ENCODE data around the gene CD52.

CD52 gene

DNA sequence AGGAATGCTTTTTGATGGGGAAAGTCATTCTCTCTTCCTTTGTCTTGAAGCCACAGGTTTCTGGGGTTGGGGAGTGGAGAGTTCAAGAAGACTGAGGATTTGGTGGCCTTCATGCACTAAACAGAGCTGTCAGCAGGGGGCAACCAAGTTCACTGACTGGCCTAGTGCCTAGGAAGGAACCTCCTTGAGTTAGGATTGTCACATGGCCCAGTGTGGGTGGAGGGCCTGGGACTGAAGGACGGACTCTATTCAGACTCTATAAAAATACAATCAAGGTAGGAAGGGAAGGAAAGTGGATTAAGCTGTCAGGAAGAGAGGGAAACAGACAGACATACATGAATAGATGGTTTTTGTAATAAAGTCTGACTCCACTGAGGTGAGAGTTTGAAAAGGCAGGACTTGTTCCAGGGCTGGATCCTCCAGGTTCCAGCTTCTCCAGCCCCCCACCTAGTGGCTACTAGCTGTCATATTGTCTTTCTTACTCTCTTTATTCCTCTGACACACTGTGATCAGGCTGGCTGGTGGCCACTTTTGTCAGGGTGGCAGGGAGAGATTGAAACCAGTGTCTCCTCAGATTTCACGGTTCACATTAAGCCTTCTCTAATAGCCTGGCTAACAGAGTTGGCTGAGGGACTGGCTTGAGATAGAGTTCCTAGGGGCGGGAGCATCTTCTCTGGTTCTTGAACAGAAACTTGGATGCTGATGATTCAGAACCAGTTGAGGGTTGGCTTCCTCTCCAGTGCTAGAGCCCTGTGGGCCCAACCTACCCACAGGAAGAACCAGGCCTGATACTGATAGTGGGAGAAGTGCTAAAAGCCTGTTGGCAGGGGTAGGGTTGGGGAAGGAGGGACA is 42.0 kb upstream of the CD52 start:
- no peak overlapping the region for H2BK120ac ChIP-seq (ENCODE audit: insufficient read depth, low read length, poor library complexity)
- peaks cover 21 to 38% of the 10 kb centered on the region in 2 experiments for H3K36me3 ChIP-seq (ENCODE audit: control insufficient read depth in 1 of 2, insufficient read depth in 2 of 2, low read length in 2 of 2)
- no peak overlapping the region for H3K18ac ChIP-seq (ENCODE audit: low read length)
- H2BK12ac ChIP-seq (ENCODE audit: low read length), result no peak overlapping the region
- H3K79me2 ChIP-seq (ENCODE audit: control insufficient read depth, insufficient read depth, low read length, poor library complexity), result peaks cover 4% of the 10 kb centered on the region
- H3K4me3 ChIP-seq (ENCODE audit: low read depth, low read length), result no peak overlapping the region
- no peak overlapping the region for H4K12ac ChIP-seq (ENCODE audit: low read depth, low read length)
- H3K4me1 ChIP-seq (ENCODE audit: control insufficient read depth in 1 of 2, insufficient read depth in 2 of 2, low read length in 2 of 2), result peaks cover 6 to 19% of the 10 kb centered on the region in 2 experiments
- H3K23ac ChIP-seq (ENCODE audit: low read length), result no peak overlapping the region
- no peak overlapping the region for H3K4ac ChIP-seq (ENCODE audit: low read depth, low read length)
- H3K14ac ChIP-seq (ENCODE audit: low read length), result no peak overlapping the region
- no peak overlapping the region for H3K4me2 ChIP-seq (ENCODE audit: low read length)
- H4K91ac ChIP-seq (ENCODE audit: low read depth, low read length), result peak overlapping the region; percentile 21
- H4K8ac ChIP-seq (ENCODE audit: low read depth, low read length), result no peak overlapping the region
- no peak overlapping the region for H3K9ac ChIP-seq (ENCODE audit: low read length)
- no peak overlapping the region for H2AK5ac ChIP-seq (ENCODE audit: low read length)
- no peaks in the 10 kb centered on the region for H3K9me3 ChIP-seq (ENCODE audit: insufficient read depth, low read depth, low read length)
- H2BK5ac ChIP-seq (ENCODE audit: low read depth, low read length, poor library complexity), result no peak overlapping the region
- H3K79me1 ChIP-seq (ENCODE audit: low read length), result peaks cover 5% of the 10 kb centered on the region
- peak overlapping the region; percentile 4 for H3K27ac ChIP-seq (ENCODE audit: low read depth, low read length)
- H2AFZ ChIP-seq (ENCODE audit: insufficient read depth, low read length, poor library complexity), result no peak overlapping the region
- DNase-seq, result peak; percentile 88 to 93
- WGBS (ENCODE audit: extremely low coverage, insufficient coverage, insufficient read length), result no CpG with 5 or more reads among the region's 3 CpGs
- no peaks in the 10 kb centered on the region for H3K27me3 ChIP-seq (ENCODE audit: insufficient read depth, low read length)

DNA sequence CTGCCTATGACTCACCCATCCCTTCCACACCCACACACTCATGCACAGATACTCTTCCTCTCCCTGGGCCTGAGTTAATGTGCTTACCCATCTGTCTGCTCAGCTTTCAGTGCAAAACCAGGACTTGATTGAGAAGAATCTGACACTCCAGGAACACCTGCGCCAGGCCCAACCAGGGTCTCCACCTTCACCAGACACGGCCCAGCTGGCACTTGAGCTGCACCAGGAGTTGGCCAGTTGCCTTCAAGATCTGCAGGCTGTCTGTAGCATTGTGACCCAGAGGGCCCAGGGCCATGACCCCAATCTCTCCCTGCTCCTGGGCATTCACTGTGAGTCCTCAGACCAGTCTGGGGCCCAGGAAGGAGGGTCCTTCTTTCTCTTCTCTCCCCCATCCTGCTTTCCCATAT is 41.3 kb upstream of the CD52 start:
- H2BK12ac ChIP-seq (ENCODE audit: low read length), result no peak overlapping the region
- peaks cover 13 to 25% of the 10 kb centered on the region in 2 experiments for H3K4me1 ChIP-seq (ENCODE audit: control insufficient read depth in 1 of 2, insufficient read depth in 2 of 2, low read length in 2 of 2)
- WGBS (ENCODE audit: extremely low coverage, insufficient coverage, insufficient read length), result no CpG with 5 or more reads among the region's 2 CpGs

DNA sequence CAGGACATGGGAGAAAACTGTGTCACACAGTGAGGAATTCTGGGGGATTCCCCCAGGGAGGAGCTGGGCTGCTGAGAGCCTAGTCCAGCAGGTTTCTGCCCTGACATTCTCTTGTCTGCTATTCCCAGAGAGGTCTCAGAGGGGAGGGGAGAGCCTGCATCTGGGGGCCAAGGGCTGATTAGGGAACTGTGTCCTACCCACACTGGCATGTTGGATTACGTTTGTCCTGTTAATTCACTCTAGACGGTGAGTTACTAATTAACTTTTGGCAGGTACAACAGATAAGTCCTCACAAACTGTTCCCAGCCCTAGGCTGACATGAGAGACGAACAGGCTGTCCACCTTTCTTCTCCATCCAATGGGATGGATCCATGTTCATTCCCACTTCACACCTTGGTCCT is 40.5 kb upstream of the CD52 start:
- Histone ChIP-seq H3K79me2 (ENCODE audit: control insufficient read depth, insufficient read depth, low read length, poor library complexity) (peaks cover 4% of the 10 kb centered on the region), H3K4me1 (ENCODE audit: control insufficient read depth in 1 of 2, insufficient read depth in 2 of 2, low read length in 2 of 2) (peaks cover 17 to 31% of the 10 kb centered on the region in 2 experiments), H3K4me2 (ENCODE audit: low read length) (no peak overlapping the region), H4K91ac (ENCODE audit: low read depth, low read length) (no peak overlapping the region), H4K8ac (ENCODE audit: low read depth, low read length) (no peak overlapping the region), H3K27ac (ENCODE audit: low read depth, low read length) (no peak overlapping the region), H3K9me3 (ENCODE audit: insufficient read depth, low read depth, low read length) (peaks cover 2% of the 10 kb centered on the region), H3K79me1 (ENCODE audit: low read length) (peaks cover 5% of the 10 kb centered on the region), H2BK120ac (ENCODE audit: insufficient read depth, low read length, poor library complexity) (no peak overlapping the region), H3K23ac (ENCODE audit: low read length) (no peak overlapping the region), H2BK5ac (ENCODE audit: low read depth, low read length, poor library complexity) (no peak overlapping the region), H3K4me3 (ENCODE audit: low read depth, low read length) (no peak overlapping the region), H3K14ac (ENCODE audit: low read length) (no peak overlapping the region), H2BK12ac (ENCODE audit: low read length) (no peak overlapping the region), H3K27me3 (ENCODE audit: insufficient read depth, low read length) (no peaks in the 10 kb centered on the region), H3K36me3 (ENCODE audit: control insufficient read depth in 1 of 2, insufficient read depth in 2 of 2, low read length in 2 of 2) (peaks cover 27 to 39% of the 10 kb centered on the region in 2 experiments), H4K12ac (ENCODE audit: low read depth, low read length) (no peak overlapping the region), H2AK5ac (ENCODE audit: low read length) (no peak overlapping the region), H2AFZ (ENCODE audit: insufficient read depth, low read length, poor library complexity) (no peak overlapping the region), H3K4ac (ENCODE audit: low read depth, low read length) (no peak overlapping the region), H3K9ac (ENCODE audit: low read length) (no peak overlapping the region), H3K18ac (ENCODE audit: low read length) (no peak overlapping the region)
- WGBS (ENCODE audit: extremely low coverage, insufficient coverage, insufficient read length), result no CpG with 5 or more reads among the region's 3 CpGs
- no peak for DNase-seq

More for the DNA sequence above, 41.3 kb upstream of the CD52 start:
- Histone ChIP-seq H3K4me2 (ENCODE audit: low read length) (no peak overlapping the region), H2AFZ (ENCODE audit: insufficient read depth, low read length, poor library complexity) (no peak overlapping the region), H3K14ac (ENCODE audit: low read length) (no peak overlapping the region), H3K36me3 (ENCODE audit: control insufficient read depth in 1 of 2, insufficient read depth in 2 of 2, low read length in 2 of 2) (peaks cover 24 to 42% of the 10 kb centered on the region in 2 experiments), H3K79me1 (ENCODE audit: low read length) (peaks cover 5% of the 10 kb centered on the region), H4K91ac (ENCODE audit: low read depth, low read length) (no peak overlapping the region), H3K27me3 (ENCODE audit: insufficient read depth, low read length) (no peaks in the 10 kb centered on the region), H3K27ac (ENCODE audit: low read depth, low read length) (no peak overlapping the region), H4K8ac (ENCODE audit: low read depth, low read length) (no peak overlapping the region), H3K4me3 (ENCODE audit: low read depth, low read length) (no peak overlapping the region), H3K23ac (ENCODE audit: low read length) (no peak overlapping the region), H3K9ac (ENCODE audit: low read length) (no peak overlapping the region), H3K9me3 (ENCODE audit: insufficient read depth, low read depth, low read length) (no peaks in the 10 kb centered on the region), H2BK120ac (ENCODE audit: insufficient read depth, low read length, poor library complexity) (no peak overlapping the region), H4K12ac (ENCODE audit: low read depth, low read length) (no peak overlapping the region), H3K18ac (ENCODE audit: low read length) (no peak overlapping the region), H3K4ac (ENCODE audit: low read depth, low read length) (no peak overlapping the region), H2BK5ac (ENCODE audit: low read depth, low read length, poor library complexity) (no peak overlapping the region), H3K79me2 (ENCODE audit: control insufficient read depth, insufficient read depth, low read length, poor library complexity) (peaks cover 4% of the 10 kb centered on the region), H2AK5ac (ENCODE audit: low read length) (no peak overlapping the region)
- DNase-seq, result no peak

DNA sequence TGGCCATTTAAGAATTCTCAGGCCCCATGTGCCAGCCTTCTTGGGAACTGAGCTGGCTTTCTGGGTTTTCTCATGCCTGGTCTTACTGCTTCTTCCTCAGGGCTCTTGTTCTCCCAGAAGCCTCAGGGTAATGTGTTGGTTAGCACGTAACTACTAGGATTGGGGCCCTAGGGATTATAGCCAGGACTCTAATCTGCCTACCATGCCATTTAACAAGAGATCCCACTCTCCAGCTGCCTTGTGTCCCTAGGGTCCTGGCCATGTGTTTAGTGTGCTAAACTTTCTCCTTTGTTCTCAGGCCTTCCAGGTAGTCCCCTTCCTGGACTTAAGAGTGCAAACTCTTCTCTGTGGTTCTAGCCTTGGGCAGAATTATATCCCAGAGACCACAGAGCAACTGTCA is 40.0 kb upstream of the CD52 start:
- Histone ChIP-seq H3K79me1 (ENCODE audit: low read length) (peaks cover 5% of the 10 kb centered on the region), H3K14ac (ENCODE audit: low read length) (no peak overlapping the region), H3K18ac (ENCODE audit: low read length) (no peak overlapping the region), H3K9ac (ENCODE audit: low read length) (no peak overlapping the region), H3K4me1 (ENCODE audit: control insufficient read depth in 1 of 2, insufficient read depth in 2 of 2, low read length in 2 of 2) (peaks cover 17 to 35% of the 10 kb centered on the region in 2 experiments), H4K8ac (ENCODE audit: low read depth, low read length) (no peak overlapping the region), H2AFZ (ENCODE audit: insufficient read depth, low read length, poor library complexity) (no peak overlapping the region), H2BK12ac (ENCODE audit: low read length) (no peak overlapping the region), H3K4me3 (ENCODE audit: low read depth, low read length) (no peak overlapping the region), H3K27ac (ENCODE audit: low read depth, low read length) (no peak overlapping the region), H2BK5ac (ENCODE audit: low read depth, low read length, poor library complexity) (no peak overlapping the region), H4K12ac (ENCODE audit: low read depth, low read length) (no peak overlapping the region), H3K4ac (ENCODE audit: low read depth, low read length) (no peak overlapping the region), H3K79me2 (ENCODE audit: control insufficient read depth, insufficient read depth, low read length, poor library complexity) (peaks cover 4% of the 10 kb centered on the region), H3K23ac (ENCODE audit: low read length) (no peak overlapping the region), H2AK5ac (ENCODE audit: low read length) (no peak overlapping the region), H3K27me3 (ENCODE audit: insufficient read depth, low read length) (no peaks in the 10 kb centered on the region), H3K9me3 (ENCODE audit: insufficient read depth, low read depth, low read length) (peaks cover 2% of the 10 kb centered on the region), H4K91ac (ENCODE audit: low read depth, low read length) (no peak overlapping the region), H3K36me3 (ENCODE audit: control insufficient read depth in 1 of 2, insufficient read depth in 2 of 2, low read length in 2 of 2) (peaks cover 31 to 43% of the 10 kb centered on the region in 2 experiments), H2BK120ac (ENCODE audit: insufficient read depth, low read length, poor library complexity) (no peak overlapping the region), H3K4me2 (ENCODE audit: low read length) (no peak overlapping the region)
- DNase-seq, result no peak
- WGBS (ENCODE audit: extremely low coverage, insufficient coverage, insufficient read length), result no CpG with 5 or more reads among the region's 1 CpG
